Measurements from ENCODE around the gene WDR13. TPM values are rescaled to one million over a fixed set of nuclear protein-coding genes. Genes with fewer than 3 reads are reported as not detected.

Gene WDR13
- total RNA-seq, 3 donors from 2014 or later (not counting 1 experiment from before 2014, with no cell fraction given), result 52.5 to 62.9 (median 60.2) TPM

- H3K9me3 ChIP-seq (ENCODE audit: control insufficient read depth, insufficient read depth, low read length), result no peaks in the 10 kb centered on the region
- Mint-ChIP-seq H3K27ac (no peak overlapping the region), H3K27me3 (ENCODE audit: low read depth in 2 of 2) (peaks cover 3 to 17% of the 10 kb centered on the region in 2 donors), H3K36me3 (no peaks in the 10 kb centered on the region), H3K9me3 (no peaks in the 10 kb centered on the region), H3K4me1 (no peaks in the 10 kb centered on the region), H3K4me3 (no peak overlapping the region)
- WGBS (ENCODE audit: insufficient coverage), result 41% methylated on average over 8 of the region's 8 CpGs
- no peaks in the 10 kb centered on the region for H3K27me3 ChIP-seq (ENCODE audit: control insufficient read depth, insufficient read depth, low read length)
- intact Hi-C loops (cut with micrococcal nuclease), result no loop called here
- H3K4me3 ChIP-seq (ENCODE audit: low read length), result no peak overlapping the region
- H3K4me1 ChIP-seq (ENCODE audit: control insufficient read depth, insufficient read depth, low read length), result no peaks in the 10 kb centered on the region
- no peak for DNase-seq
- H3K36me3 ChIP-seq (ENCODE audit: control insufficient read depth, insufficient read depth, low read length), result no peaks in the 10 kb centered on the region
- H3K27ac ChIP-seq (ENCODE audit: low read length), result no peak overlapping the region
- ATAC-seq, result no peak
- TF ChIP-seq CTCF (IDR thresholded peaks at IDR 0.05), result no peak
Measured at GRCh38 chrX:48617542-48618340, 20.4 kb downstream of the WDR13 start.

GRCh38 chrX:48626401-48627298, 29.4 kb downstream of the WDR13 start:
- ATAC-seq (no peak), DNase-seq (no peak)
- no peaks in the 10 kb centered on the region for H3K9me3 Mint-ChIP-seq
- no peak overlapping the region for H3K27ac Mint-ChIP-seq
- H3K4me3 Mint-ChIP-seq, result no peak overlapping the region
- H3K4me1 Mint-ChIP-seq, result peaks cover 0 to 4% of the 10 kb centered on the region in 2 donors
- no peaks in the 10 kb centered on the region for H3K36me3 Mint-ChIP-seq
- no peaks in the 10 kb centered on the region for H3K27me3 ChIP-seq (ENCODE audit: control insufficient read depth, insufficient read depth, low read length)
- no peak overlapping the region for H3K27ac ChIP-seq (ENCODE audit: low read length)
- no peaks in the 10 kb centered on the region for H3K27me3 Mint-ChIP-seq (ENCODE audit: low read depth in 2 of 2)
- TF ChIP-seq CTCF (IDR thresholded peaks at IDR 0.05), result no peak
- no peak overlapping the region for H3K4me3 ChIP-seq (ENCODE audit: low read length)
- H3K36me3 ChIP-seq (ENCODE audit: control insufficient read depth, insufficient read depth, low read length), result no peaks in the 10 kb centered on the region
- intact Hi-C loops (cut with micrococcal nuclease), result no loop called here
- 100% methylated on average over 3 of the region's 5 CpGs for WGBS (ENCODE audit: insufficient coverage)
- no peaks in the 10 kb centered on the region for H3K9me3 ChIP-seq (ENCODE audit: control insufficient read depth, insufficient read depth, low read length)
- H3K4me1 ChIP-seq (ENCODE audit: control insufficient read depth, insufficient read depth, low read length), result peaks cover 4% of the 10 kb centered on the region

- no peaks in the 10 kb centered on the region for H3K27me3 Mint-ChIP-seq (ENCODE audit: low read depth in 2 of 2)
- H3K27ac ChIP-seq (ENCODE audit: low read length), result no peak overlapping the region
- H3K36me3 ChIP-seq (ENCODE audit: control insufficient read depth, insufficient read depth, low read length), result no peaks in the 10 kb centered on the region
- DNase-seq (peak; percentile 35 to 82), ATAC-seq (peak; percentile 77 to 88 (median 82))
- no peaks in the 10 kb centered on the region for H3K36me3 Mint-ChIP-seq
- H3K4me1 ChIP-seq (ENCODE audit: control insufficient read depth, insufficient read depth, low read length), result peaks cover 9% of the 10 kb centered on the region
- no peak overlapping the region for H3K4me3 Mint-ChIP-seq
- intact Hi-C loops (cut with micrococcal nuclease), result no loop called here
- no peaks in the 10 kb centered on the region for H3K9me3 ChIP-seq (ENCODE audit: control insufficient read depth, insufficient read depth, low read length)
- no peaks in the 10 kb centered on the region for H3K9me3 Mint-ChIP-seq
- H3K4me3 ChIP-seq (ENCODE audit: low read length), result no peak overlapping the region
- no peak for TF ChIP-seq CTCF (IDR thresholded peaks at IDR 0.05)
- peaks cover 0 to 6% of the 10 kb centered on the region in 2 donors for H3K4me1 Mint-ChIP-seq
- WGBS (ENCODE audit: insufficient coverage), result 8% methylated on average over 18 of the region's 18 CpGs
- H3K27ac Mint-ChIP-seq, result peak overlapping the region; percentile 16 to 18
- H3K27me3 ChIP-seq (ENCODE audit: control insufficient read depth, insufficient read depth, low read length), result no peaks in the 10 kb centered on the region
Measured at GRCh38 chrX:48631376-48632090, 34.2 kb downstream of the WDR13 start.

All from natural killer cell (primary cell).